Liver (tissue), 3 donors: ENCODE results near the gene ARHGAP32.

Experiments used
- NR2F2 ChIP-seq: IDR thresholded peaks from 2 replicates; pipeline ENCODE4 v1.6.1; 2016; ENCODE audit warnings: antibody characterized with exemption
- TF ChIP-seq, protein P1 (sequence below): fragments of 150-350 bp; IDR thresholded peaks from 2 replicates; pipeline ENCODE4 v1.5.1; 2017; ENCODE audit warnings: improper control_type of control experiment, low read depth, low read length; ENCODE audit not compliant: missing input control
- donor health status: healthy.
- donor health status: healthy.

DNA sequence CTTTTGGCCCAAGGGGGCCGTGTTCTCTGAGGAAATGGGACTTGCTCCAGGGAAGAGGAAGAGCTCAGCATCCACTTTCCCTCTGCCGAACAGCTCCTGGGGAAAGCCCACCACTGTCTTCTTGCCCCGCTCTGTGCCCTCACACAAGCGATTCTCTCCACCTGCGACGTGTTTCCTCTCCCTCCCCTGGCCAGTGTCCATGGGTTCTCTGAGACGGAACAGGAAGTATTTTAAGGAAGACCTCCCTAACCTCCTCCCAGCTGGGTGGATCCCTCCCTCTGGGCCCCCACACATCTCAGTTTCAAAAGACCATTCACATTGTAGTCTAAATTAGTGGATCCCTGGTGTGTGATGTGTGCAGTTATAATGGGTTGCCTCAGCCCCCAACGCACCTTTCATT lies 251.0 kb downstream of the ARHGAP32 start:
- TF ChIP-seq, protein P1, sequence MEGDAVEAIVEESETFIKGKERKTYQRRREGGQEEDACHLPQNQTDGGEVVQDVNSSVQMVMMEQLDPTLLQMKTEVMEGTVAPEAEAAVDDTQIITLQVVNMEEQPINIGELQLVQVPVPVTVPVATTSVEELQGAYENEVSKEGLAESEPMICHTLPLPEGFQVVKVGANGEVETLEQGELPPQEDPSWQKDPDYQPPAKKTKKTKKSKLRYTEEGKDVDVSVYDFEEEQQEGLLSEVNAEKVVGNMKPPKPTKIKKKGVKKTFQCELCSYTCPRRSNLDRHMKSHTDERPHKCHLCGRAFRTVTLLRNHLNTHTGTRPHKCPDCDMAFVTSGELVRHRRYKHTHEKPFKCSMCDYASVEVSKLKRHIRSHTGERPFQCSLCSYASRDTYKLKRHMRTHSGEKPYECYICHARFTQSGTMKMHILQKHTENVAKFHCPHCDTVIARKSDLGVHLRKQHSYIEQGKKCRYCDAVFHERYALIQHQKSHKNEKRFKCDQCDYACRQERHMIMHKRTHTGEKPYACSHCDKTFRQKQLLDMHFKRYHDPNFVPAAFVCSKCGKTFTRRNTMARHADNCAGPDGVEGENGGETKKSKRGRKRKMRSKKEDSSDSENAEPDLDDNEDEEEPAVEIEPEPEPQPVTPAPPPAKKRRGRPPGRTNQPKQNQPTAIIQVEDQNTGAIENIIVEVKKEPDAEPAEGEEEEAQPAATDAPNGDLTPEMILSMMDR: no peak
- TF ChIP-seq NR2F2: no peak
